VCaP (cell line): ENCODE data around the gene TUBB2B.
A peak's percentile ranks its signal among the peaks of the same experiment; 100 is the strongest.

Source experiments
- H3K27ac ChIP-seq: fragments of 450-650 bp; 2 replicates; pipeline ENCODE4 v1.5.1; 2017
- TF ChIP-seq, protein P1 (sequence below): fragments of 450-650 bp; conservative IDR thresholded peaks from 2 replicates; pipeline ENCODE4 v1.5.1; 2017; ENCODE audit warnings: mild to moderate bottlenecking, moderate library complexity

The TUBB2B gene

DNA sequence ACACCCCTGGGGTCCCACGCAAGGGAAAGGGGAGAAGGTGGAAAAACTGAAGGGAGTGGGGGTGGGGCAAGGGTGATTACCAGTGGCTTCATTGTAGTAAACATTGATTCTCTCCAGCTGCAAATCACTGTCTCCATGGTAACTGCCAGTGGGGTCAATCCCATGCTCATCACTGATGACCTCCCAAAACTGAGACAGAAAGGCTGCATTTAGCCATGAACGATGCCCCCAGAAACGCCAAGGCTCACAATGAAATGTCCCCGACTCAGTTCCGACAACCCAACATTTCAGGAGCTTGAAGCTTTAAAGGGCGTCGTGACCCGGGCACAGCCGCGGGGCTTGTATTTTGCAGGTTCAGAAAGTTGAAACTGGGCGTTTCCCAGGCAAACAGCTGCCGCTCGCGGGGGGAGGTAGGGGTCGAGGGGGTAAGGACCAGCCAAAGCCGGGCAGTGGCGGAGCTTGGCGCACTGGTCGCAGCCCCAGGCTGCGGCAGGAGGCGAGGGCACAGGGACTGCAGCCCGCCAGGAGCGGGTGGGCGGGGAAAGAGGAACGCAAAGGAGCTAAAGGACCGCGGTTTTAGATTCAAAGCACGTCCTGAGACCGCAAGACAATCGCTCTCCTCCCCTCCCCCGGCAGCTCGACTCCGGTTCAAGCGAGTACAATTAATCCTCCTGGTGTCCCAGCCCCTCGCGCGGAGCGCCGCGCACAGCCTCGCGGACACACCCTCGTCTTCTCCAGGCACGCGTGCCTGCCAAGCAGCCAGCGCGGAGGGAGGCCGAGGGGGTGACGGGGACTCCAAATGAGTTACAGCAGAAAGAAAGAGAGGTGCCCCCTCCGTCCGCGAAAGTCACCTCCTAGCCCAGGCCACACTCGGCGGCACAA lies 731 bp downstream of the TUBB2B start:
- TF ChIP-seq, protein P1, sequence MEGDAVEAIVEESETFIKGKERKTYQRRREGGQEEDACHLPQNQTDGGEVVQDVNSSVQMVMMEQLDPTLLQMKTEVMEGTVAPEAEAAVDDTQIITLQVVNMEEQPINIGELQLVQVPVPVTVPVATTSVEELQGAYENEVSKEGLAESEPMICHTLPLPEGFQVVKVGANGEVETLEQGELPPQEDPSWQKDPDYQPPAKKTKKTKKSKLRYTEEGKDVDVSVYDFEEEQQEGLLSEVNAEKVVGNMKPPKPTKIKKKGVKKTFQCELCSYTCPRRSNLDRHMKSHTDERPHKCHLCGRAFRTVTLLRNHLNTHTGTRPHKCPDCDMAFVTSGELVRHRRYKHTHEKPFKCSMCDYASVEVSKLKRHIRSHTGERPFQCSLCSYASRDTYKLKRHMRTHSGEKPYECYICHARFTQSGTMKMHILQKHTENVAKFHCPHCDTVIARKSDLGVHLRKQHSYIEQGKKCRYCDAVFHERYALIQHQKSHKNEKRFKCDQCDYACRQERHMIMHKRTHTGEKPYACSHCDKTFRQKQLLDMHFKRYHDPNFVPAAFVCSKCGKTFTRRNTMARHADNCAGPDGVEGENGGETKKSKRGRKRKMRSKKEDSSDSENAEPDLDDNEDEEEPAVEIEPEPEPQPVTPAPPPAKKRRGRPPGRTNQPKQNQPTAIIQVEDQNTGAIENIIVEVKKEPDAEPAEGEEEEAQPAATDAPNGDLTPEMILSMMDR = no peak
- H3K27ac ChIP-seq = peak overlapping the region; percentile 38; the same call in 1 of the 2 replicates

GRCh38 chr6:3226042-3226441 lies 1.4 kb downstream of the TUBB2B start:
- TF ChIP-seq, protein P1 = no peak
- H3K27ac ChIP-seq = no peak overlapping the region

- TF ChIP-seq, protein P1 = no peak
These were observed 4.9 kb downstream of the TUBB2B start for GRCh38 chr6:3222506-3223038.

GRCh38 chr6:3221578-3221977 lies 5.9 kb downstream of the TUBB2B start:
- TF ChIP-seq, protein P1 = no peak
- H3K27ac ChIP-seq = no peak overlapping the region

More at GRCh38 chr6:3222506-3223038, 4.9 kb downstream of the TUBB2B start:
- no peak overlapping the region for H3K27ac ChIP-seq

GRCh38 chr6:3220366-3220765 lies 7.1 kb downstream of the TUBB2B start:
- no peak overlapping the region for H3K27ac ChIP-seq

GRCh38 chr6:3218266-3218665 lies 9.2 kb downstream of the TUBB2B start:
- H3K27ac ChIP-seq = 0 out of 2 replicates have a peak overlapping the region, but pooled peaks have one; percentile 15
- TF ChIP-seq, protein P1 = no peak

More at GRCh38 chr6:3220366-3220765, 7.1 kb downstream of the TUBB2B start:
- TF ChIP-seq, protein P1 = no peak

GRCh38 chr6:3217286-3217685 lies 10.2 kb downstream of the TUBB2B start:
- peak overlapping the region; percentile 42; the same call in 1 of the 2 replicates for H3K27ac ChIP-seq
- TF ChIP-seq, protein P1 = no peak
